Smooth muscle cell (in vitro differentiated cells): Measurements from ENCODE around the gene SMIM10L1. TPM values are rescaled to one million over a fixed set of nuclear protein-coding genes. Genes with fewer than 3 reads are reported as not detected.

Experiments
- DNase-seq: peaks from one replicate; lab custom pipeline; 2025; ENCODE audit not compliant: unreplicated experiment; lab: John Stamatoyannopoulos, UW
- H2AFZ ChIP-seq: fragments of 200-600 bp; sonication (generic); 2 replicates; pipeline ENCODE4 v1.6.0; 2016; ENCODE audit warnings: antibody characterized with exemption, low read depth, mild to moderate bottlenecking
- H3F3A ChIP-seq: fragments of 200-600 bp; sonication (generic); 2 replicates; pipeline ENCODE4 v1.6.0; 2017; ENCODE audit warnings: antibody characterized with exemption, low read depth
- H3K27ac ChIP-seq: fragments of 200-600 bp; sonication (generic); 2 replicates; pipeline ENCODE4 v1.5.1; 2016; ENCODE audit warnings: low read depth, mild to moderate bottlenecking
- H3K27me3 ChIP-seq: fragments of 200-600 bp; sonication (generic); 2 replicates; pipeline ENCODE4 v1.6.1; 2016; ENCODE audit warnings: low read depth, mild to moderate bottlenecking
- H3K36me3 ChIP-seq: fragments of 200-600 bp; sonication (generic); 2 replicates; pipeline ENCODE4 v1.5.1; 2016; ENCODE audit warnings: low read depth
- H3K4me1 ChIP-seq: fragments of 200-600 bp; sonication (generic); 2 replicates; pipeline ENCODE4 v1.5.1; 2016; ENCODE audit warnings: low read depth
- H3K4me2 ChIP-seq: fragments of 200-600 bp; sonication (generic); 2 replicates; pipeline ENCODE4 v1.6.0; 2016; ENCODE audit warnings: mild to moderate bottlenecking
- H3K4me3 ChIP-seq: fragments of 200-600 bp; sonication (generic); 2 replicates; pipeline ENCODE4 v1.5.1; 2016; ENCODE audit warnings: mild to moderate bottlenecking
- H3K79me2 ChIP-seq: fragments of 200-600 bp; sonication (generic); 2 replicates; pipeline ENCODE4 v1.6.0; 2016; ENCODE audit warnings: low read depth, mild to moderate bottlenecking
- H3K9ac ChIP-seq: fragments of 200-600 bp; sonication (generic); 2 replicates; pipeline ENCODE4 v1.6.0; 2016; ENCODE audit warnings: low read depth
- H3K9me3 ChIP-seq: fragments of 200-600 bp; sonication (generic); replicated peaks from 2 replicates; pipeline ENCODE4 v1.5.1; 2016; ENCODE audit warnings: low read depth
- H4K20me1 ChIP-seq: fragments of 200-600 bp; sonication (generic); 2 replicates; pipeline ENCODE4 v1.6.0; 2016; ENCODE audit warnings: low read depth
- WGBS: methylation state at CpG from one replicate; pipeline ENCODE4 v1.1.7; 2016; ENCODE audit warnings: low lambda C conversion rate; 5-methylcytosine and 5-hydroxymethylcytosine counted together
- polyA plus RNA-seq: library from polyadenylated mRNA; unstranded; fragments of >200 nt; fragmentation: Nextera tagmentation; extraction: Ambion mirVana; gene quantifications from 2 replicates; pipeline ENCODE4 v1.2.1, GENCODE V29; 2016
- total RNA-seq: library from RNA; depleted of rRNA; stranded (reverse); fragments of >200 nt; gene quantifications from 2 replicates; pipeline ENCODE4 v1.2.3, GENCODE V29; 2014
- TF ChIP-seq, protein P1 (sequence below): fragments of 200-600 bp; sonication (generic); IDR thresholded peaks from 2 replicates; pipeline ENCODE4 v1.5.1; 2017; ENCODE audit warnings: borderline replicate concordance, mild to moderate bottlenecking, antibody characterized with exemption; ENCODE audit not compliant: insufficient read depth, poor library complexity, severe bottlenecking

SMIM10L1 gene
- total and polyA plus RNA-seq, 2 experiments from 2014 or later: 9.5 to 11.1 TPM

GRCh38 chr12:11164384-11164783 lies 6.6 kb upstream of the SMIM10L1 start:
- H2AFZ ChIP-seq: no peak overlapping the region
- no peaks in the 10 kb centered on the region for H3K27me3 ChIP-seq
- H3F3A ChIP-seq: no peaks in the 10 kb centered on the region
- H3K4me1 ChIP-seq: no peaks in the 10 kb centered on the region
- H3K4me2 ChIP-seq: no peak overlapping the region
- H3K27ac ChIP-seq: no peak overlapping the region
- no peak overlapping the region for H3K4me3 ChIP-seq
- peaks cover 6% of the 10 kb centered on the region for H3K36me3 ChIP-seq
- no peaks in the 10 kb centered on the region for H3K9me3 ChIP-seq
- H4K20me1 ChIP-seq: peaks cover 88% of the 10 kb centered on the region
- peaks cover 98% of the 10 kb centered on the region for H3K79me2 ChIP-seq
- TF ChIP-seq, protein P1, sequence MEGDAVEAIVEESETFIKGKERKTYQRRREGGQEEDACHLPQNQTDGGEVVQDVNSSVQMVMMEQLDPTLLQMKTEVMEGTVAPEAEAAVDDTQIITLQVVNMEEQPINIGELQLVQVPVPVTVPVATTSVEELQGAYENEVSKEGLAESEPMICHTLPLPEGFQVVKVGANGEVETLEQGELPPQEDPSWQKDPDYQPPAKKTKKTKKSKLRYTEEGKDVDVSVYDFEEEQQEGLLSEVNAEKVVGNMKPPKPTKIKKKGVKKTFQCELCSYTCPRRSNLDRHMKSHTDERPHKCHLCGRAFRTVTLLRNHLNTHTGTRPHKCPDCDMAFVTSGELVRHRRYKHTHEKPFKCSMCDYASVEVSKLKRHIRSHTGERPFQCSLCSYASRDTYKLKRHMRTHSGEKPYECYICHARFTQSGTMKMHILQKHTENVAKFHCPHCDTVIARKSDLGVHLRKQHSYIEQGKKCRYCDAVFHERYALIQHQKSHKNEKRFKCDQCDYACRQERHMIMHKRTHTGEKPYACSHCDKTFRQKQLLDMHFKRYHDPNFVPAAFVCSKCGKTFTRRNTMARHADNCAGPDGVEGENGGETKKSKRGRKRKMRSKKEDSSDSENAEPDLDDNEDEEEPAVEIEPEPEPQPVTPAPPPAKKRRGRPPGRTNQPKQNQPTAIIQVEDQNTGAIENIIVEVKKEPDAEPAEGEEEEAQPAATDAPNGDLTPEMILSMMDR: no peak
- H3K9ac ChIP-seq: no peak overlapping the region
- DNase-seq: no peak

DNA sequence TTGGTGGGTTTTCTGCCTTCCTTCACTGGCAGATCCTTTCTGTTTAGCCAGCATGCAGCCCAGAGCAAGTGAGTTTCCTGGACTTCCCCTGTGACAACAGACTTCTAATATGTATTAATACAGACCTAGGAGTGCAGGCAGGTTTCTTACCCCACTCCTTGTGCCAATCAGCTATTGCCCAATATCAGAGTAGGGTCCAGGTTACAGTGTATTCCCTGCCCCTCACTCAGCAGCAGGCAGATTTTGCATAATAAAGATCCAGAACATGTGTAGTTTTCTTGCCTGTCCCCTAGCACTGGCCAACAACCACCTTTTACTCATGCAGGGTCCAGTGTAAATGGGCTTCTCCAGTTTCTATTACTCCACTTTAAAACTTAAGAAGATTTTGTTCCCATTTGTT lies 4.7 kb upstream of the SMIM10L1 start:
- H3F3A ChIP-seq: no peaks in the 10 kb centered on the region
- no peak overlapping the region for H3K4me3 ChIP-seq
- no peak overlapping the region for H3K9ac ChIP-seq
- peaks cover 6% of the 10 kb centered on the region for H3K36me3 ChIP-seq
- H2AFZ ChIP-seq: no peak overlapping the region
- no peaks in the 10 kb centered on the region for H3K27me3 ChIP-seq
- H3K4me1 ChIP-seq: peaks cover 3% of the 10 kb centered on the region
- TF ChIP-seq, protein P1: no peak
- DNase-seq: no peak
- peaks cover 73% of the 10 kb centered on the region for H4K20me1 ChIP-seq
- no peaks in the 10 kb centered on the region for H3K9me3 ChIP-seq
- peaks cover 95% of the 10 kb centered on the region for H3K79me2 ChIP-seq
- H3K4me2 ChIP-seq: no peak overlapping the region
- H3K27ac ChIP-seq: no peak overlapping the region

DNA sequence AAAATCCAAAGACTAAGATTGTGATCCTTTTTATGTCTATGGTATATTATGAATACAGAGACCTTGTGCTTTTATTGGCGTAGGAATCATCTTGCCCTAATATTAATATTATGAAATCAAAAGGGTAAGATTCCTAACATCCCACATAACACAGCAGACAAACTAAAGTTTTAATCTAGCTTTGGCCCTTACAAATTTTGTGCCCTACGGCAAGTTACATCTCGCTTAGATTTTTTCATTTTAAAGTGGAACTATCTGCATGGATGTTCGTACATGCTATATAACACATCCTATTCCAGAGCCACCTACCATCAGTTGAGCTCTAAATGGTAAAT lies 217 bp upstream of the SMIM10L1 start:
- peaks cover 35% of the 10 kb centered on the region for H4K20me1 ChIP-seq
- no peaks in the 10 kb centered on the region for H3K9me3 ChIP-seq
- H3K4me3 ChIP-seq: peak overlapping the region; percentile 67
- TF ChIP-seq, protein P1: no peak
- peaks cover 83% of the 10 kb centered on the region for H3K79me2 ChIP-seq
- 7% methylated on average over 4 of the region's 4 CpGs for WGBS
- H3F3A ChIP-seq: no peaks in the 10 kb centered on the region
- peaks cover 17% of the 10 kb centered on the region for H3K4me1 ChIP-seq
- H3K27ac ChIP-seq: peak overlapping the region; percentile 96
- peak overlapping the region; percentile 90 for H3K4me2 ChIP-seq
- H2AFZ ChIP-seq: peak overlapping the region; percentile 68
- DNase-seq: no peak
- H3K9ac ChIP-seq: peak overlapping the region; percentile 95
- no peaks in the 10 kb centered on the region for H3K27me3 ChIP-seq
- peaks cover 2% of the 10 kb centered on the region for H3K36me3 ChIP-seq

DNA sequence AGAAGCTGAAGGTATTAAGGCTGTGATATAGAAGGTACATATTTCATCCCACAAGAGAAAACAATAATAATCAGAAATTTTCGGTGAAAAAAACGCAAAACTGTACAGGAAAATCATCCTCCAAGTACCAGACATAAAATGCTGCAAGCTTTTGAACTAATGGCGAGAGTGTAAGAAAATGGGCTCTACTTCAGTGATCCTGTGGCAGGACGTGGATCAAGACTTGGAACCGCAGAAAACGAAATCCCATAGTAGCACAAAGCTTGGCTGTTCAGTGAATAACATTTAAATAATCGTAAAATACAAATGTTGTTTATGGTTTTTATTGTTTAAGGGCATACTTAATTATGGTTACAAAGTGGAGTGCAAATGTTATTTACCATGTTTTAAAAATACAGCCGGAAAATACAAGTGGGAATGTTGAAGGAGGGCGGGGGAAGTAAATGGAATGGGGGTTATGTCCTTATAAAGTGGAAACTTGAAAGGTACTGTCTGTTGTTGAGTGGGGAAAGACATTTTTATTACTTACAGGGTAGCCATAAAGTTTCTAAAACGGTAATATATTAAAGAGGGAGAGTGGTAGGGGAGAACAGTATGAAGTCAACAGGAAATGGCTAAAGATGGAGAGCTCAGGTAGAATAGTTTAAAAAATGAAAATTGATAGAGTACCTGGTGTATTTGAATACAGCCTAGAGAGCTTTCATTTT lies 1.1 kb downstream of the SMIM10L1 start:
- Histone ChIP-seq H3K9me3 (no peaks in the 10 kb centered on the region), H3K36me3 (no peaks in the 10 kb centered on the region), H2AFZ (peak overlapping the region; percentile 68), H4K20me1 (peaks cover 22% of the 10 kb centered on the region), H3K9ac (peak overlapping the region; percentile 95), H3K4me3 (peak overlapping the region; percentile 67), H3K79me2 (peaks cover 69% of the 10 kb centered on the region), H3K27me3 (no peaks in the 10 kb centered on the region), H3K4me2 (peak overlapping the region; percentile 90), H3K4me1 (peaks cover 17% of the 10 kb centered on the region), H3F3A (no peaks in the 10 kb centered on the region), H3K27ac (peak overlapping the region; percentile 96)
- TF ChIP-seq, protein P1: no peak
- 2% methylated on average over 10 of the region's 10 CpGs for WGBS
- DNase-seq: no peak
